22Rv1 (cell line): Measurements from ENCODE around the gene TBC1D2B.

Experiments
- H3K27ac ChIP-seq: fragments of 450-650 bp; 2 replicates; pipeline ENCODE4 v1.5.1; 2017
- CTCF ChIP-seq: fragments of 450-650 bp; IDR thresholded peaks from 2 replicates; pipeline ENCODE4 v1.5.1; 2017; ENCODE audit warnings: mild to moderate bottlenecking
- ZFX ChIP-seq: fragments of 450-650 bp; IDR thresholded peaks from 2 replicates; pipeline ENCODE4 v1.6.1; 2017; ENCODE audit warnings: antibody characterized with exemption, borderline replicate concordance

TBC1D2B gene

DNA sequence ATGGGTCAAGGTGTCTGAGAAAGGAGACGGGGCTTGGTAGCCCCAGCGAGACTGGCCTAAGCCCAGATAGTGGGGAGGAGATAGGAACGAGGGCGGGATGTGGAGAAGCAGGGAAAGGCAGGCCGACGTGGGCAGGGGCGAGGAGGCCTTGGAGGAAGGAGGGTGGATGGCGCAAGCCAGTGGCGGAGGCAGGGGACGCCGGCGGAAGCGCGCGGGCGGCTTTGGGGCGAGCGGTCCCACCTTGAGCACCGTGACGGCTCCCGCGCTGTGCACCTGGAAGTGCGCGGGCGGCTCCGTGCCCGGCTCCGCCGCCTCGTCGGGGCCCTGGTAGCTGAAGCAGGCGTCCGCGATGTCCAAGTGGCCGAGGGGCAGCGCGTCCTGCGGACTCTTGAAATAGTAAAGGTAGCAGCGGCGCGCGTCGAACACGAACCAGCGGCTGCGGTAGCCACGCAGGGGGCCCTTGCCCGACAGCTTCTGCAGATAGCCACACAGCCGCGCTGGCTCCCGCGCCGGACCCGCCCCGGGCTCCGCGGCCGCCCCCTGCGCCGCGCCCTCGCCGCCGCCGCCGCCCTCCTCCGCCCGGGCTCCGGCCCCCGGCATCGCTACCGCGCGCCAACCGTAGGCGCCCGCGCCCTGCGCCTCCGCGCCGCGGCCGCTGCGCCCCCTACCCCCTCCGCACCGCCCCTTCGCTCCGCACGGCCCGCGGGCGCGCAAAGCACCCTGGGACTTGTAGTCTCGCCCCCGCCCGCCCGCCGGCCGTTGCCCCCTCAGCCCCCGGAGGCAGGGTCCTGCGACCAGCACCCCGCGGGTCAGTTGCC is at the start of gene TBC1D2B:
Gene TBC1D2B, minus strand, starts transcription at position 659 of the 818 bp plus-strand sequence. Its CDS starts 59 bp downstream, at position 600.
- peak within 1 kb of the TSS; percentile 66 for H3K27ac ChIP-seq
- no peak; the same call in none of the 2 replicates for TF ChIP-seq CTCF
- no peak for TF ChIP-seq ZFX

DNA sequence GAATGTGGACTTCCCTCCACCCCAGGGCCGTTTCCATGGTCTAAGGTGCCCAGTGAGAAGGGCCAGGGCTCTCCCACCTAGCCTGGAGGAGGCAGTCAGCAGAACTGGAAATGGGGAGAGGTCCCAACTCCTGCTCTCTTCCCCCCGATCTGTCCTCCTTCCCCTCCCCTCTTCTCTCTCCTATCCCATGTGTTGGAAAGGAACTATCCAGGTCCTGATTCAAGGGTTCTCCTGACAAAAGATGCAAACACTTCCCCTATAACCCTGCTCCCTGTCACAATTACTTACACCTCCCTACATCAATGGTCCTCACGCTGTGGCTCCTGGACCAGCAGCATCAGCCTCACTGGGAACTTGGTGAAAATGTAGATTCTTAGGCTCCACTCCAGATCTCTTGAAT is 47.8 kb upstream of the TBC1D2B start:
- TF ChIP-seq ZFX (no peak), CTCF (no peak)
- no peak overlapping the region for H3K27ac ChIP-seq

- no peak for TF ChIP-seq ZFX
- no peak for TF ChIP-seq CTCF
- no peak overlapping the region for H3K27ac ChIP-seq
Measured at GRCh38 chr15:78120523-78120922, 43.0 kb upstream of the TBC1D2B start.

DNA sequence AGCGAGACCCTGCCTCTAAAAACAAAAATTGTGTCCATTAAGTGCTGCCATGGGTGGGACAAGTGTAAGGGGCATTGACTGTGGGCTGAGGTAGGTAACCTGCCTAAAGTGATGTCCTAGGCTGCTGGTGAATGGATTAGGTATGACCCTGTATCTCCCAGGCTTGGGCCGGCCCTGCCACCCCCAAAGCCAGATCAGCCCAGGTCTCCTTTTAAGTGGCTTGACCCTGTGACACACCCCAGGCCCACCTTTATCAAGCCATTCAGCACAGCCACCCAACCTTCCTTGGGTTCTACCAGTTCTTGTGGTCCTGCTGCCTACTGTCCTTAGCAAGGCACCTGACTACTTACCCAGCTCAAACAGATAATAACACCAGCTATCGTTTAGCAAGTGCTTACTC is 35.0 kb upstream of the TBC1D2B start:
- H3K27ac ChIP-seq = no peak overlapping the region
- TF ChIP-seq CTCF = no peak
- TF ChIP-seq ZFX = no peak

- TF ChIP-seq CTCF (no peak), ZFX (no peak)
- H3K27ac ChIP-seq = no peak overlapping the region
Measured at GRCh38 chr15:78111788-78112187, 34.3 kb upstream of the TBC1D2B start.

DNA sequence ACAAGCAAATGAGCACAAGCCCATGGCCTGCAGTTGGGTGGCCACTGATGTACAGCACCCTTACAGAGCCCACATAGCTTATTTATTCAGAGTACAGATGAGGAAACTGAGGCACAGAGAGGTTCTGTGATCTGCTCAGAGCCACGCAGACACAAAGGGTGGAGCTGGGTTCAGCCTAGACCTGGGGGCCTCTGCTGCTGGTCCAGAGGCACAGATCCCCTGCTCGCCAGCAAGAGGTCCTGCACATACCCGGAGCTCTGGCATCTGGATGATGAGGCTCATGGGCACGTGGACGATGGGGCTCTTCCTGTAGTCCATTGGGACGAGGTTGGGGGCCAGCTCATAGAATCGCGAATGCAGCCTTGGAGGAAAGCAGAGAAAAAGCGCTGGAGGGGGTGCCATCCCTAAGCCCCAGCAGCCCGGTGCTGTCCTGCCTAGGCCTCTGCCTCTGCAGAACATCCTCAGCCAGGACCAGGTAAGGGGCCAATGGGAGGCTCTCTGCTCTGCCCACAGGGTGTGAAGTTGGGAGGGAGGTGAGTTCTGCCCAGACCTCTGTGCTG is 33.5 kb upstream of the TBC1D2B start:
- H3K27ac ChIP-seq = no peak overlapping the region
- no peak for TF ChIP-seq CTCF
- no peak for TF ChIP-seq ZFX

GRCh38 chr15:78110096-78110495 is 32.6 kb upstream of the TBC1D2B start:
- TF ChIP-seq ZFX = no peak
- no peak for TF ChIP-seq CTCF
- no peak overlapping the region for H3K27ac ChIP-seq
